WERI-Rb-1 (cell line): ENCODE measurements around the gene SYNE2.
"Not testable (repeated sequence)": the region's sequence is repeated elsewhere in the genome, so short reads cannot be mapped to it uniquely, and the experiment has no call there.

Experiments
- DNase-seq: peaks from one replicate; pipeline ENCODE4 v3.0.0-alpha.2; 2020
- H3K27ac ChIP-seq: fragments of 250-450 bp; sonication (Bioruptor Pico); 2 replicates; pipeline ENCODE4 v1.5.1; 2020; ENCODE audit warnings: mild to moderate bottlenecking, moderate library complexity
- H3K27me3 ChIP-seq: fragments of 250-450 bp; sonication (Bioruptor Pico); 2 replicates; pipeline ENCODE4 v1.5.1; 2021; ENCODE audit warnings: mild to moderate bottlenecking, low read depth, moderate library complexity; ENCODE audit not compliant: insufficient read depth, severe bottlenecking
- H3K36me3 ChIP-seq: fragments of 250-450 bp; sonication (Bioruptor Pico); 2 replicates; pipeline ENCODE4 v1.5.1; 2020; ENCODE audit warnings: mild to moderate bottlenecking, moderate library complexity
- H3K4me3 ChIP-seq: 2 replicates; pipeline ENCODE4 v1.5.1; 2011; ENCODE audit warnings: low read depth, mild to moderate bottlenecking, control low read depth, low read length
- H3K9me3 ChIP-seq: fragments of 250-450 bp; sonication (Bioruptor Pico); 2 replicates; pipeline ENCODE4 v1.5.1; 2021; ENCODE audit warnings: mild to moderate bottlenecking, moderate library complexity; ENCODE audit not compliant: severe bottlenecking
- CTCF ChIP-seq: IDR thresholded peaks from 2 replicates; pipeline ENCODE4 v1.5.1; 2011; ENCODE audit warnings: low read depth, mild to moderate bottlenecking, control low read depth, inconsistent platforms, low read length

Gene SYNE2

GRCh38 chr14:64208261-64208660, 355.5 kb downstream of the SYNE2 start:
- Histone ChIP-seq H3K36me3 (peaks cover 56% of the 10 kb centered on the region), H3K9me3 (no peaks in the 10 kb centered on the region)
- peak; percentile 39; the same call in 1 of the 2 replicates for TF ChIP-seq CTCF

GRCh38 chr14:64208981-64209380, 356.2 kb downstream of the SYNE2 start:
- no peak for TF ChIP-seq CTCF
- Histone ChIP-seq H3K36me3 (peaks cover 64% of the 10 kb centered on the region), H3K4me3 (no peak overlapping the region), H3K27ac (no peak overlapping the region), H3K9me3 (no peaks in the 10 kb centered on the region), H3K27me3 (no peaks in the 10 kb centered on the region)
- DNase-seq, result no peak

More at GRCh38 chr14:64208261-64208660, 355.5 kb downstream of the SYNE2 start:
- Histone ChIP-seq H3K27ac (no peak overlapping the region), H3K4me3 (no peak overlapping the region), H3K27me3 (no peaks in the 10 kb centered on the region)
- no peak for DNase-seq

GRCh38 chr14:64209444-64210131, 356.8 kb downstream of the SYNE2 start:
- H3K4me3 ChIP-seq, result no peak overlapping the region
- peak; percentile 73 for DNase-seq
- H3K27ac ChIP-seq, result peak overlapping the region; percentile 17; the same call in 1 of the 2 replicates
- no peaks in the 10 kb centered on the region for H3K27me3 ChIP-seq
- peaks cover 70% of the 10 kb centered on the region for H3K36me3 ChIP-seq
- no peak for TF ChIP-seq CTCF
- no peaks in the 10 kb centered on the region for H3K9me3 ChIP-seq

GRCh38 chr14:64210216-64210615, 357.4 kb downstream of the SYNE2 start:
- no peak for TF ChIP-seq CTCF
- Histone ChIP-seq H3K27me3 (no peaks in the 10 kb centered on the region), H3K9me3 (no peaks in the 10 kb centered on the region), H3K27ac (peak overlapping the region; percentile 24; the same call in 1 of the 2 replicates), H3K36me3 (peaks cover 76% of the 10 kb centered on the region), H3K4me3 (no peak overlapping the region)
- DNase-seq, result no peak

- H3K4me3 ChIP-seq, DNase-seq, H3K27me3 ChIP-seq, H3K9me3 ChIP-seq, H3K27ac ChIP-seq: not testable (repeated sequence)
- peaks cover 83% of the 10 kb centered on the region for H3K36me3 ChIP-seq
Measured at GRCh38 chr14:64210912-64211311, 358.1 kb downstream of the SYNE2 start.

- Histone ChIP-seq H3K27me3 (no peaks in the 10 kb centered on the region), H3K27ac (no peak overlapping the region), H3K4me3 (no peak overlapping the region), H3K9me3 (no peaks in the 10 kb centered on the region), H3K36me3 (peaks cover 100% of the 10 kb centered on the region)
- DNase-seq, result no peak
- TF ChIP-seq CTCF, result no peak
Measured at GRCh38 chr14:64212666-64213065, 359.9 kb downstream of the SYNE2 start.
